ENCODE measurements around the gene PXDN.

The PXDN gene

DNA sequence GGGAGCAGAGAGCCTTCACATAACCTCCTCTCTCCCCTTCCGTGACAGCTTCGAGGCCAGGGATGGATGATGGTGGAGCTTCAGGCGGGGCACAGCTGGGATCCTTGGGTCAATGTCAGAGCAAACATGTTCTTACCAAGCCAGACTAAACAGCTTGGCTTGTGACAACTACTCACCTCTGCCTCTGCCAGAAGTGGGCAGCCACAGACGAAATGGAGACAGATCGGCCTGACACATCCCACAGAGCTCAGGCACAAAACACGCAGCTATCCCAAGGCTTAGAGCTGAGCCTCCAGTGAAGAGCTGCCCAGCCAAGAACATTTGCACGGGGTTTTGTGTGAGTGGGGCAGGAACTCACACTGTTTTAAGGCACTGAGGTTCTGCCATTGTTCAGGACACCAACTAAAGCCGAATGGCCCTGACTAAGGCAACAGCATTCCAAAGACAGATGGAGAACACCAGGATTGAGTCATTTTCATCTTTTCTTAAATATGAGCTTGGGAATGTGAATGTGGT is 12.8 kb downstream of the PXDN start:
- no peak for DNase-seq (ENCODE audit: extremely low read depth, insufficient read length)
- H3K4me3 ChIP-seq (replicated peaks; ENCODE audit: low read depth, low read length), result no peak overlapping the region
- no peaks in the 10 kb centered on the region for H3K27me3 ChIP-seq (replicated peaks; ENCODE audit: control insufficient read depth, insufficient read depth, low read length)
- no peaks in the 10 kb centered on the region for H3K36me3 ChIP-seq (ENCODE audit: control insufficient read depth, insufficient read depth, low read length)
- TF ChIP-seq, protein P1, sequence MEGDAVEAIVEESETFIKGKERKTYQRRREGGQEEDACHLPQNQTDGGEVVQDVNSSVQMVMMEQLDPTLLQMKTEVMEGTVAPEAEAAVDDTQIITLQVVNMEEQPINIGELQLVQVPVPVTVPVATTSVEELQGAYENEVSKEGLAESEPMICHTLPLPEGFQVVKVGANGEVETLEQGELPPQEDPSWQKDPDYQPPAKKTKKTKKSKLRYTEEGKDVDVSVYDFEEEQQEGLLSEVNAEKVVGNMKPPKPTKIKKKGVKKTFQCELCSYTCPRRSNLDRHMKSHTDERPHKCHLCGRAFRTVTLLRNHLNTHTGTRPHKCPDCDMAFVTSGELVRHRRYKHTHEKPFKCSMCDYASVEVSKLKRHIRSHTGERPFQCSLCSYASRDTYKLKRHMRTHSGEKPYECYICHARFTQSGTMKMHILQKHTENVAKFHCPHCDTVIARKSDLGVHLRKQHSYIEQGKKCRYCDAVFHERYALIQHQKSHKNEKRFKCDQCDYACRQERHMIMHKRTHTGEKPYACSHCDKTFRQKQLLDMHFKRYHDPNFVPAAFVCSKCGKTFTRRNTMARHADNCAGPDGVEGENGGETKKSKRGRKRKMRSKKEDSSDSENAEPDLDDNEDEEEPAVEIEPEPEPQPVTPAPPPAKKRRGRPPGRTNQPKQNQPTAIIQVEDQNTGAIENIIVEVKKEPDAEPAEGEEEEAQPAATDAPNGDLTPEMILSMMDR (IDR thresholded peaks at IDR 0.05; ENCODE audit: insufficient read depth, low read length, poor library complexity, severe bottlenecking), result no peak

DNA sequence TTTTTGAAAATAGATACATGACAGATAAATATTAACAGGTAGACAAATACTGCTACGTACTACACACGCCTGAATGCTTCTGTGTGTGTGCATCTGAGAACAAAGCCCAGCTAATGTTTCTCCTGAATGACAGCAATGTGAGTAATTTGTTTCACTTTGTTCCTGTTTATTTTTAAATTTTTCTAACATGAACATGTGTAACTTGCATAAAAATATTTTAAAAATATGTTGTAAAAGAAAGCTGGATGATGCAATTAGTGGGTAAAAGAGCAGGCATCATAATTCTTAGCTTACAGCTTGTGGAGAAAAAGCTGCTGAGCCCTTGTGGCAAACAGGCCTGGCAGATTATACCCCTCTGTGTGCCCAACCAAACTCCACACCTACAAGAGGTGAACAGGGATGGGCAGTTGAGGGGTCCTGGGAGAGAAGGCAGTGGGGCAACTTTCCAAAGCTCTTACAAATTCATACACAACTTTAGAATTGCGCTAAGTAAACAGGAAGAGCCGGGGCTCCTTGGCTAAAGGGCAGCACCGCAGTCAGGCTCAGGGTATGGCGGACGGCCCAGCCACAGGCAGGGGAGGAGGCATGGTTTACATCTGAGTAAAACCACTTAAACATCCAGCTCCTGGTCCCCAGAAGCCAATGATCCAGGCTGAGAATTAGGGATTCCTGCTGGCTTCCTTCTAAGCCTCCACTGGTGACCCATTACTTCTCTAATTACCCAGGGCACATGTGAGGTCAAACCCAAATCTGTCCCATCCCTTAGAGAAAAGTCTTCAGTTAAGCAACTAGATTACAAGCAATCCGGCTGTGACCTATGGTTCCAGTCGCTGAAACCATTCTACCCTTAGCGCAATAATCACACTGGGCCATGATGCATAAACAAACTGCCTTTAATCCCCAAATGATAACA is 14.0 kb downstream of the PXDN start:
- TF ChIP-seq, protein P1 (IDR thresholded peaks at IDR 0.05; ENCODE audit: insufficient read depth, low read length, poor library complexity, severe bottlenecking), result no peak
- Histone ChIP-seq H3K36me3 (ENCODE audit: control insufficient read depth, insufficient read depth, low read length) (no peaks in the 10 kb centered on the region), H3K27me3 (replicated peaks; ENCODE audit: control insufficient read depth, insufficient read depth, low read length) (no peaks in the 10 kb centered on the region), H3K4me3 (replicated peaks; ENCODE audit: low read depth, low read length) (no peak overlapping the region)
- DNase-seq (ENCODE audit: extremely low read depth, insufficient read length), result no peak

DNA sequence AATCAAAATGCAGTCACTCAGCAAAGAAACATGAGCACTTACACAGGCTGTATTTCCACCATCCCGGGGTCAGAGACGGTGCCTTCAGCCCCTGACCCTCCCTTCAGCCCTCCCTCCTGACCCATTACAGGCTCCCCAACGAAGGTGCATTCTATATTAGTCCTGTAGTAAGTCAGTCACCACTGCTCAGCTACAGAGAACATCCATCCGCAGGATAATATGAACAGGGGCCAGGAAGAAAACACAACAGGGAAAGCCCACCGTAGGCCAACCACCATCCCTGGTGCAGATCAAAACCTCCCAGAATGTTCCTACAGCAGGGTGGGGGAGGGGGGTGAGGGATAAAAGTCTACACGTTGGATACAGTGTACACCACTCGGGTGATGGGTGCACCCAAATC is 15.1 kb downstream of the PXDN start:
- no peak for DNase-seq (ENCODE audit: extremely low read depth, insufficient read length)
- Histone ChIP-seq H3K36me3 (ENCODE audit: control insufficient read depth, insufficient read depth, low read length) (no peaks in the 10 kb centered on the region), H3K27me3 (replicated peaks; ENCODE audit: control insufficient read depth, insufficient read depth, low read length) (no peaks in the 10 kb centered on the region), H3K4me3 (replicated peaks; ENCODE audit: low read depth, low read length) (no peak overlapping the region)
- TF ChIP-seq, protein P1 (IDR thresholded peaks at IDR 0.05; ENCODE audit: insufficient read depth, low read length, poor library complexity, severe bottlenecking), result no peak

DNA sequence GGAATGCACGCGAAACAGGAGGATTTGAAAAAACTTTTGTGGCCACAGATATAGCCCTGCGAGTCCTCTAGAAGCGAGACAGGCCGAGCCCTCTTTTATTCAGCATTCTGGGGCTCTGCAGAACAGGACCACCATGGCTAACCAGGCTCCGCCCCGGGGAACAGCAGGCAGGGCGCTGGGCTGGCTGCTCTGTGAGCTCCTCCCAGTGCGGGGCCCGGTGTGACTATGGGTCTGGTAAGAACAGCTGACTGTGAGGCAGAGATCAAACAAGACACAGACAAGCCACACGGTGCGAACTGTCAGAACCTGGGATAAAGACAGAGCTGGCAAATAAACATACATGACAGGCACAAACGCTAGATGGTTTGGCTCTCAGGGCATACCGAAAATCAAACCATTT is 15.5 kb downstream of the PXDN start:
- no peak overlapping the region for H3K4me3 ChIP-seq (replicated peaks; ENCODE audit: low read depth, low read length)

DNA sequence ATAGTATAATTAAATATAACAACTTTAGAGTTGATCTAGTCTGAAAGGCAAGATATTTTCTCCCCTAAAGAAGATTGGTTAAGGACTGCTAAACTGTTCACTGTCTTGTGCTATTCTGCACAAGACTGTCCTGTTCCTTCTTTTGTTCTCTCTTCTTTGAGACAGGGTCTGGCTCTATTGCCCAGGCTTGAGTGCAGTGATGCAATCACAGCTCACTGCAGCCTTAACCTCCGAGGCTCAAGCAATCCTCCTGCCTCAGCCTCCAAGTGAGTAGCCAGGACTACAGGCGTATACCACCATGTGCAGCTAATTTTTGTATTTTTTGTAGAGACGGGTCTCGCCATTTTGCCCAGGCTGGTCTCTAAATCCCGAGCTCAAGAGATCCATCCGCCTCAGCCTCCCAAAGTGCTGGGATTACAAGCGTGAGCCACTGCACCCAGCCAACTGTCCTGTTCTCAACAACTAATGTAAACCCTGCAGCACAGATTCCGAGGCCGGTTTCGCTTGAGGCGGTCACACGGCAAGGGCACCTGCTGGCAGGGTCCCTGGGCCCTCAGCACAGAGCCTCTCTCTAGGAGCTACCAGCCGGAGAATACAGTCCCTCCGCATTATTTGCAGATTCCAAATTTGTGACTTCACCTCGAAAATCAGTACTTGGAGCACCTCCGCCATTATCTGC is 16.4 kb downstream of the PXDN start:
- Histone ChIP-seq H3K27me3 (replicated peaks; ENCODE audit: control insufficient read depth, insufficient read depth, low read length) (no peaks in the 10 kb centered on the region), H3K36me3 (ENCODE audit: control insufficient read depth, insufficient read depth, low read length) (no peaks in the 10 kb centered on the region), H3K4me3 (replicated peaks; ENCODE audit: low read depth, low read length) (no peak overlapping the region)
- TF ChIP-seq, protein P1 (IDR thresholded peaks at IDR 0.05; ENCODE audit: insufficient read depth, low read length, poor library complexity, severe bottlenecking), result no peak
- no peak for DNase-seq (ENCODE audit: extremely low read depth, insufficient read length)

More for the DNA sequence above, 15.5 kb downstream of the PXDN start:
- DNase-seq (ENCODE audit: extremely low read depth, insufficient read length), result no peak
- Histone ChIP-seq H3K36me3 (ENCODE audit: control insufficient read depth, insufficient read depth, low read length) (no peaks in the 10 kb centered on the region), H3K27me3 (replicated peaks; ENCODE audit: control insufficient read depth, insufficient read depth, low read length) (no peaks in the 10 kb centered on the region)
- TF ChIP-seq, protein P1 (IDR thresholded peaks at IDR 0.05; ENCODE audit: insufficient read depth, low read length, poor library complexity, severe bottlenecking), result no peak

All from GM06990 (cell line).